Measurements from ENCODE around the gene PLEKHM3.

The PLEKHM3 gene

DNA sequence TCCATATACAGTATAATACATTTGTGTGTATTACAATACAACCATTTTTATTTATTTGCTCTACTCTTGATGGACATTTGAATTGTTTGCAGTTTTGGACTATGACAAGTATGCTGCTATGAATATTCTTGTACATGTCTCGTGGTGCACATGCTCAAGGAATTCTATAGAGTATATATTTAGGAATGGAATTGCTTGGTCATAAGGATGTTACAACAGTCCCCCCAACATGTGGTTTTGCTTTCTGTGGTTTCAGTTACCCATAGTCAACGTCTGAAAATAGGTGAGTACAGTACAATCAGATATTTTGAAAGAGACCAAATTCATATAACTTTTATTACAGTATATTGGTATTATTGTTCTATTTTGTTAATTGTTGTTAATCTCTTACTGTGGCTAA is 24.1 kb upstream of the PLEKHM3 start:
- H3K9ac ChIP-seq (ENCODE audit: low read length): no peak overlapping the region
- H3K36me3 ChIP-seq (ENCODE audit: control insufficient read depth, insufficient read depth, low read length): no peaks in the 10 kb centered on the region
- H3K27ac ChIP-seq (ENCODE audit: low read depth, low read length): no peak overlapping the region
- H3K27me3 ChIP-seq (ENCODE audit: control insufficient read depth, insufficient read depth, low read length): no peaks in the 10 kb centered on the region
- no peak overlapping the region for H3K4me3 ChIP-seq (ENCODE audit: low read depth, low read length)
- H3K9me3 ChIP-seq (ENCODE audit: control insufficient read depth, insufficient read depth, low read depth, low read length): no peaks in the 10 kb centered on the region
- H3K4me1 ChIP-seq (ENCODE audit: control insufficient read depth, insufficient read depth, low read length): no peaks in the 10 kb centered on the region; the same call in 1 of the 2 replicates

DNA sequence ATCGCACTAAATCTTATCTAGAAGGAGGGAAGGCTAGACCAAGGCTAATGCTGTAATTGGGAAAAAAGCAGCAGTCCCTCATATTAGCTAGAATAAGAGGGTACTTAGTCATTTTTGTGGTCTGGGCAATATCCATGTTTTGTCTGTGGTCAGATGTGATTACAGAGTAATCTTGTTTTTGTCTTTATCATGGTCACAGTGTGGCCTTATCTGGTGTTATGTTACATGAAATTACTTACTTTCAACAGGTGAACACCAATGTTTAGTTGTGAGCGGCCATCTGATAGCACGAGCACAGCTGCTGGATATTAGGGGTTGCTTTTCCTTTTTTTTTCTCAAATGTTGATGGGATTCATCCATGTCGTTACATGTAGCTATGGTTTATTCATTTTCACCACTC is 23.7 kb upstream of the PLEKHM3 start:
- H3K36me3 ChIP-seq (ENCODE audit: control insufficient read depth, insufficient read depth, low read length): no peaks in the 10 kb centered on the region
- no peak overlapping the region for H3K9ac ChIP-seq (ENCODE audit: low read length)
- no peaks in the 10 kb centered on the region for H3K27me3 ChIP-seq (ENCODE audit: control insufficient read depth, insufficient read depth, low read length)

GRCh38 chr2:208047840-208048239 is 22.5 kb upstream of the PLEKHM3 start:
- H3K27me3 ChIP-seq (ENCODE audit: control insufficient read depth, insufficient read depth, low read length): no peaks in the 10 kb centered on the region
- H3K4me3 ChIP-seq (ENCODE audit: low read depth, low read length): no peak overlapping the region
- no peak overlapping the region for H3K9ac ChIP-seq (ENCODE audit: low read length)
- H3K27ac ChIP-seq (ENCODE audit: low read depth, low read length): no peak overlapping the region
- peaks cover 11% of the 10 kb centered on the region for H3K4me1 ChIP-seq (ENCODE audit: control insufficient read depth, insufficient read depth, low read length)
- H3K36me3 ChIP-seq (ENCODE audit: control insufficient read depth, insufficient read depth, low read length): no peaks in the 10 kb centered on the region
- no peaks in the 10 kb centered on the region for H3K9me3 ChIP-seq (ENCODE audit: control insufficient read depth, insufficient read depth, low read depth, low read length)

More for the DNA sequence above, 23.7 kb upstream of the PLEKHM3 start:
- no peak overlapping the region for H3K27ac ChIP-seq (ENCODE audit: low read depth, low read length)
- no peak overlapping the region for H3K4me3 ChIP-seq (ENCODE audit: low read depth, low read length)
- peaks cover 4% of the 10 kb centered on the region; the same call in 1 of the 2 replicates for H3K4me1 ChIP-seq (ENCODE audit: control insufficient read depth, insufficient read depth, low read length)
- H3K9me3 ChIP-seq (ENCODE audit: control insufficient read depth, insufficient read depth, low read depth, low read length): no peaks in the 10 kb centered on the region

DNA sequence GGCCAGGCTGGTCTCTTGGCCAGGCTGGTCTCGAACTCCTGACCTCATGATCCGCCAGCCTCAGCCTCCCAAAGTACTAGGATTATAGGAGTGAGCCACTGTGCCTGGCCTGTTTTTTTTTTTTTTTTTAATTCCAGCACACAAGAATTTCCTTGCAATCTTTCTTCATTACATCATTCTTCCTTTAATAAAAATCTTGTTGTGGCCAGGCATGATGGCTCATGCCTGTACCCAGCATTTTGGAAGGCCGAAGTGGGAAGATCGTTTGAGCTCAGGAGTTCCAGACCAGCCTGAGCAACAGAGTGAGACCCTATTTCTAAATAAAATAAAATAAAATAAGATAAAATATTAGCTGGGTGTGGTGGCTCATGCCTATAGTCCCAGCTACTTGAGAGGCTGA is 21.4 kb upstream of the PLEKHM3 start:
- Histone ChIP-seq H3K4me3 (ENCODE audit: low read depth, low read length) (no peak overlapping the region), H3K27me3 (ENCODE audit: control insufficient read depth, insufficient read depth, low read length) (no peaks in the 10 kb centered on the region), H3K27ac (ENCODE audit: low read depth, low read length) (no peak overlapping the region)

DNA sequence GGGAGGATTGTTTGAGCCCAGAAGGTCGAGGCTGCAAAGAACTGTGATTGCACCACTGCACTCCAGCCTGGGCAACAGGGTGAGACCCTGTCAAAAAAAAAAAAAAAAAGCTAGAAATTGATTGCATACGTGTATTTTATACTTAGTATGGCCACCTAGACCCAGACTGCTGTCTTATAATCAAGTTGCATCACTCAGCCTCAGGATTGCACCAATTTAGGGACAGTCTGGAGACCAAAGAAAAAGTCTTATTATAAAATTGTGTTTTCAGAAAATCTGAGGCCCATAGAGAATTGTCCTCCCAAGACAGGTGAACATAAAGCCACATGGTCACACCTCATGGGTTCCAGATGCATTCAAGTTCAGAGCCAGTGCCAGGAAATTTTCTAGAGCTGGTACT is 17.1 kb upstream of the PLEKHM3 start:
- H3K27me3 ChIP-seq (ENCODE audit: control insufficient read depth, insufficient read depth, low read length): no peaks in the 10 kb centered on the region
- H3K4me3 ChIP-seq (ENCODE audit: low read depth, low read length): no peak overlapping the region
- H3K9ac ChIP-seq (ENCODE audit: low read length): no peak overlapping the region
- H3K9me3 ChIP-seq (ENCODE audit: control insufficient read depth, insufficient read depth, low read depth, low read length): no peaks in the 10 kb centered on the region
- H3K4me1 ChIP-seq (ENCODE audit: control insufficient read depth, insufficient read depth, low read length): peaks cover 18% of the 10 kb centered on the region
- no peaks in the 10 kb centered on the region for H3K36me3 ChIP-seq (ENCODE audit: control insufficient read depth, insufficient read depth, low read length)
- no peak overlapping the region for H3K27ac ChIP-seq (ENCODE audit: low read depth, low read length)

More for the DNA sequence above, 21.4 kb upstream of the PLEKHM3 start:
- H3K9me3 ChIP-seq (ENCODE audit: control insufficient read depth, insufficient read depth, low read depth, low read length): no peaks in the 10 kb centered on the region
- no peaks in the 10 kb centered on the region for H3K36me3 ChIP-seq (ENCODE audit: control insufficient read depth, insufficient read depth, low read length)
- no peak overlapping the region for H3K9ac ChIP-seq (ENCODE audit: low read length)
- H3K4me1 ChIP-seq (ENCODE audit: control insufficient read depth, insufficient read depth, low read length): peaks cover 14% of the 10 kb centered on the region

- Histone ChIP-seq H3K27me3 (ENCODE audit: control insufficient read depth, insufficient read depth, low read length) (no peaks in the 10 kb centered on the region), H3K27ac (ENCODE audit: low read depth, low read length) (no peak overlapping the region), H3K9ac (ENCODE audit: low read length) (no peak overlapping the region), H3K36me3 (ENCODE audit: control insufficient read depth, insufficient read depth, low read length) (no peaks in the 10 kb centered on the region), H3K4me3 (ENCODE audit: low read depth, low read length) (no peak overlapping the region), H3K4me1 (ENCODE audit: control insufficient read depth, insufficient read depth, low read length) (peaks cover 18% of the 10 kb centered on the region), H3K9me3 (ENCODE audit: control insufficient read depth, insufficient read depth, low read depth, low read length) (no peaks in the 10 kb centered on the region)
Measured at GRCh38 chr2:208042041-208042440, 16.7 kb upstream of the PLEKHM3 start.

DNA sequence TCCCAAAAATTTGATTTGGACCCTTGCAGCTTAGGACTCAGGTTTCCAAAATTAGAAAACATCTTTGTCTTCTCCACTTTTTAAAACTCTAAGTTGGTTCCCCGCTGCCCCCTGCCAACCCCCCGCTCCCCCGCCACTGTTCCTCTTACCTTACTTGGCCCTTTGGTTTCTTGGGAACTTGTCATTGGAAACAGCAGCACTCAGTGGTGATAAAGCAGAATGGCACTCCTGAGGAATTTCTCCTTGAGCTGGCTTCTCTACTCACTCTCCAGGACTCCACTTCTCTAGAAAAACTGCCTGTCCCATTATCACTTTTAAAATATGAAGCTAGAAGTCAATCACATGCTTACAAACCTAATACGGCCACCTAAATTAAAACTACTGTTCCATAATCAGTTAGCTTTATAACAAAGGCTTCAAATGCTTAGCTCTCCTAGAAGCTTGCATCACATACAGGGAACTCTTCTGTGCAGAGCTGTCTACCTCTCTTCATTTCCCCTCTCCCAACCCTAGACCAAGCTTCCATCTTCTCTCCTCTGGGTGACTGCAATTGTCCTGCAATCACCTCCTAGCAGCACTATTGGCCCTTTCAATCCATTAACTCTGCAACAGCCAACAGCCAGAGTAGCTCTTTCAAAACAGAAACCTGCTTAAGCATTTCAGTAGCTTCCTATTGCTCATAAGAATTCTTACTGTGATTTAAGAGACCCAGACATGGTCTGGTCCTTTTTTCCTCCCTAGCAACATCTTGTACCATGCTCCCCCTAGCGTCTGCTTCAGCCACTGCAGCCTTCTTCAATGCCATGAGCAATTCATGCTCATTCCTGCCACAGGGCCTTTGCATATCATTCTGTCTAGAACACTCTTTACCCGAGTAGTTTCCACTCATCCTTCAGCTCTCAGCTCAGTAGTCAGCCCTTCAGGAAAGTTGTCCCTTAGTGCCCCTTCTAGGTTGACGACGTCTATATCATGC is 15.2 kb upstream of the PLEKHM3 start:
- Histone ChIP-seq H3K4me1 (ENCODE audit: control insufficient read depth, insufficient read depth, low read length) (peaks cover 18% of the 10 kb centered on the region), H3K36me3 (ENCODE audit: control insufficient read depth, insufficient read depth, low read length) (no peaks in the 10 kb centered on the region), H3K27me3 (ENCODE audit: control insufficient read depth, insufficient read depth, low read length) (no peaks in the 10 kb centered on the region), H3K9ac (ENCODE audit: low read length) (no peak overlapping the region), H3K27ac (ENCODE audit: low read depth, low read length) (no peak overlapping the region), H3K9me3 (ENCODE audit: control insufficient read depth, insufficient read depth, low read depth, low read length) (no peaks in the 10 kb centered on the region), H3K4me3 (ENCODE audit: low read depth, low read length) (no peak overlapping the region)

DNA sequence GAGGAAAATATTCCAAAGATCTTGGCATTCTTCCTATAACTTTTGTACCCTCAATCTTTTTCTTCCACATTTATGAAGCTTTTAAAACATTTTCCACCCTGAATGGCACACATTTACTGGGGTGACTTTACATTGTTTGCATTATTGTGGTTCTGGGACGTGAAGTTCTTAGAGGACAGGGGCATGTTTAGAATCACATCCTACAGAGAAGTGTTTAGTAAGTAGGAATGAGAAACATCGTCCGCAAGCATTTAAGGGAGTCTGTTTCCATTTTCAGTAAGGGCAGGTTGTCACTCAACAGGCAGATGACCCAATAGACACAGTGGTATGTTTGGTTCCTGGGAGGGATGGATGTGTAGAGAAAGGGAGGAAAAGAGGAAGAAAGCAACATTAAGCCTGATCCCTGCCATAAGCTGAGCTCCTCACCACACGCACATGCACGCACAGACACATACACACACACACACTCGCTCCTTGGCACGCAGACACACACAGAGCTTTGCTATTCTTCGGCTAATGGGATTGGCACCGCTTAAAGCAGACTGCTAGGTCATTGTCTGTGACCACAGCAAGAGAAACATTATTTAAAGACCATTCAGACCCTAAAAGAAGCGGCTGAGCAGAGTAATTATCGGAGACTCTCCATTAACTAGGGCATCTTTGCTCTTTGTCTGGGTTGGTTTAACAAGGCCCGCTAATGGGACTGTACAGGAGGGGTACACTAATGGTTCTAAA is 14.2 kb upstream of the PLEKHM3 start:
- Histone ChIP-seq H3K9ac (ENCODE audit: low read length) (no peak overlapping the region), H3K36me3 (ENCODE audit: control insufficient read depth, insufficient read depth, low read length) (no peaks in the 10 kb centered on the region), H3K9me3 (ENCODE audit: control insufficient read depth, insufficient read depth, low read depth, low read length) (peaks cover 4% of the 10 kb centered on the region; the same call in 1 of the 2 replicates), H3K4me1 (ENCODE audit: control insufficient read depth, insufficient read depth, low read length) (peaks cover 18% of the 10 kb centered on the region), H3K27me3 (ENCODE audit: control insufficient read depth, insufficient read depth, low read length) (no peaks in the 10 kb centered on the region), H3K4me3 (ENCODE audit: low read depth, low read length) (no peak overlapping the region), H3K27ac (ENCODE audit: low read depth, low read length) (no peak overlapping the region)

GRCh38 chr2:208037564-208038487 is 12.5 kb upstream of the PLEKHM3 start:
- Histone ChIP-seq H3K27me3 (ENCODE audit: control insufficient read depth, insufficient read depth, low read length) (no peaks in the 10 kb centered on the region), H3K36me3 (ENCODE audit: control insufficient read depth, insufficient read depth, low read length) (no peaks in the 10 kb centered on the region), H3K4me1 (ENCODE audit: control insufficient read depth, insufficient read depth, low read length) (peaks cover 7% of the 10 kb centered on the region), H3K27ac (ENCODE audit: low read depth, low read length) (no peak overlapping the region), H3K9me3 (ENCODE audit: control insufficient read depth, insufficient read depth, low read depth, low read length) (peaks cover 6% of the 10 kb centered on the region; the same call in 1 of the 2 replicates), H3K4me3 (ENCODE audit: low read depth, low read length) (no peak overlapping the region), H3K9ac (ENCODE audit: low read length) (no peak overlapping the region)

DNA sequence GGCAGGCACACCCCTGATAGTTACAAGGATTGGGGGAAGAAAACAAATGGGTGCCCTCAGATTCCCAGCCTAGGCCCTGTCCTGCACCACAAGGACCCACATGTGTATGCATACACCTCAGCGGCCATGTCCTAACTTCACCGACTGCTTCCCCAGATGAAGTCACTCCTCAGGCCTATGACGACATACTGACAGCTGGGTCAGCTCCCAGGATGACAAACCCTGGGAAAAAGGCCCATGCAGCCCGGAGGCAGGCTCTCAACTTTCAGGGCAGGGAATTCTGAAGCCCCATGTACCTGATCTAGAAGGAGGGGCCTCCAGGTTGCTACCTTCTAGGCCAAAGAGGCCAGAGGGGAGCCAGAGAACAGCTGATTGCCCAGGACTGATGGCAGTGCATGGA is 11.0 kb upstream of the PLEKHM3 start:
- peaks cover 6% of the 10 kb centered on the region; the same call in 1 of the 2 replicates for H3K9me3 ChIP-seq (ENCODE audit: control insufficient read depth, insufficient read depth, low read depth, low read length)
- no peak overlapping the region for H3K9ac ChIP-seq (ENCODE audit: low read length)
- H3K27ac ChIP-seq (ENCODE audit: low read depth, low read length): no peak overlapping the region
- peaks cover 4% of the 10 kb centered on the region for H3K4me1 ChIP-seq (ENCODE audit: control insufficient read depth, insufficient read depth, low read length)
- H3K4me3 ChIP-seq (ENCODE audit: low read depth, low read length): no peak overlapping the region
- H3K27me3 ChIP-seq (ENCODE audit: control insufficient read depth, insufficient read depth, low read length): no peaks in the 10 kb centered on the region
- no peaks in the 10 kb centered on the region for H3K36me3 ChIP-seq (ENCODE audit: control insufficient read depth, insufficient read depth, low read length)

Data from HUES6 (cell line).